HEK293 (cell line): Measurements from ENCODE around the gene MEGF6.

Experiments used
- ATF2 ChIP-seq: fragments of 450-650 bp; formaldehyde crosslinking; IDR thresholded peaks from 2 replicates; pipeline ENCODE4 v1.5.1; 2016; ENCODE audit warnings: missing biosample characterization, missing genetic modification characterization, low read depth
- CTCF ChIP-seq: fragments of 450-650 bp; formaldehyde crosslinking; IDR thresholded peaks from 2 replicates; pipeline ENCODE4 v1.5.1; 2016; ENCODE audit warnings: missing biosample characterization, missing genetic modification characterization
- INSM2 ChIP-seq: fragments of 450-650 bp; formaldehyde crosslinking; IDR thresholded peaks from 2 replicates; pipeline ENCODE4 v1.5.1; 2016; ENCODE audit warnings: missing biosample characterization, missing genetic modification characterization
- PATZ1 ChIP-seq: fragments of 450-650 bp; formaldehyde crosslinking; IDR thresholded peaks from 2 replicates; pipeline ENCODE4 v1.5.1; 2016; ENCODE audit warnings: missing biosample characterization, missing genetic modification characterization
- REST ChIP-seq: fragments of 450-650 bp; formaldehyde crosslinking; IDR thresholded peaks from 2 replicates; pipeline ENCODE4 v1.5.1; 2016; ENCODE audit warnings: missing biosample characterization, missing genetic modification characterization
- ZBTB1 ChIP-seq: fragments of 450-650 bp; formaldehyde crosslinking; IDR thresholded peaks from 2 replicates; pipeline ENCODE4 v1.5.1; 2016; ENCODE audit warnings: missing biosample characterization, missing genetic modification characterization
- ZBTB6 ChIP-seq: fragments of 450-650 bp; formaldehyde crosslinking; IDR thresholded peaks from 2 replicates; pipeline ENCODE4 v1.5.1; 2017; ENCODE audit warnings: missing biosample characterization, missing genetic modification characterization
- ZNF202 ChIP-seq: fragments of 450-650 bp; formaldehyde crosslinking; IDR thresholded peaks from 2 replicates; pipeline ENCODE4 v1.5.1; 2016; ENCODE audit warnings: missing biosample characterization, missing genetic modification characterization, borderline replicate concordance
- ZNF221 ChIP-seq: fragments of 450-650 bp; formaldehyde crosslinking; IDR thresholded peaks from 2 replicates; pipeline ENCODE4 v1.5.1; 2017; ENCODE audit warnings: missing biosample characterization, missing genetic modification characterization, borderline replicate concordance
- ZNF394 ChIP-seq: fragments of 450-650 bp; formaldehyde crosslinking; IDR thresholded peaks from 2 replicates; pipeline ENCODE4 v1.5.1; 2016; ENCODE audit warnings: missing biosample characterization, missing genetic modification characterization, mild to moderate bottlenecking, moderate library complexity, borderline replicate concordance
- ZNF521 ChIP-seq: fragments of 450-650 bp; formaldehyde crosslinking; IDR thresholded peaks from 2 replicates; pipeline ENCODE4 v1.5.1; 2017; ENCODE audit warnings: missing biosample characterization, mild to moderate bottlenecking, missing genetic modification characterization
- ZSCAN5A ChIP-seq: fragments of 450-650 bp; formaldehyde crosslinking; IDR thresholded peaks from 2 replicates; pipeline ENCODE4 v1.5.1; 2016; ENCODE audit warnings: missing biosample characterization, missing genetic modification characterization

- no peak for TF ChIP-seq ZNF202 (tag by site-specific recombination)
- no peak for TF ChIP-seq ZSCAN5A
- no peak for TF ChIP-seq REST
- TF ChIP-seq CTCF (tag by site-specific recombination) = no peak
- TF ChIP-seq ZBTB6 (tag by site-specific recombination) = no peak
- no peak for TF ChIP-seq INSM2 (tag by site-specific recombination)
- TF ChIP-seq ZNF521 = no peak
- no peak for TF ChIP-seq ZNF221
- no peak for TF ChIP-seq ZBTB1 (tag by site-specific recombination)
- no peak for TF ChIP-seq PATZ1 (tag by site-specific recombination)
- TF ChIP-seq ATF2 (tag by site-specific recombination) = no peak
- TF ChIP-seq ZNF394 (tag by site-specific recombination) = no peak
Observed at GRCh38 chr1:3552751-3553150, 58.6 kb downstream of the MEGF6 start.
